GF-D8 (cell line): ENCODE data around the gene ADSS1.
"Not testable (repeated sequence)": the region's sequence is repeated elsewhere in the genome, so short reads cannot be mapped to it uniquely, and the experiment has no call there.

ENCODE experiments used
- DNase-seq: peaks from one replicate; lab custom pipeline; 2025; lab: John Stamatoyannopoulos, UW

ADSS1 gene

DNA sequence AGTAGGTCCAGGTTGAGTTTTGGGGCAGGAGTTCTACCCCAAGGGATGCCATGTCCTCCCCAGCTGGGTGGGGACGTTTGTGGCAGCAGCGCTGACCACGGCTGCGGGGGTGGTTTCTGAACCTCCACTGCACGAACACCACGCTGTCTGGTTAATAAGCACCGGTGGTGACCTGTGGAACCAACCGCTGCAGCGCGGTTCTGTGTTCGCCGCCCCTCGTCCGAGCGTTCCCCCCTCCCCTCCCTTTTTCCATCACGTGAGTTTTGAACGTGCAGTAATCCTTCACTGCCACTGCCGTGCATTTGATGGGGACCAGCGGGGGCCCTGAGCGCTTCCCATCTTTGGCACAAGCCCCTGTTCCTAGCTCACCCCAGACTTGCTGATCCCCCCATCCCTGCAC lies 6.4 kb upstream of the ADSS1 start:
- no peak for DNase-seq

DNA sequence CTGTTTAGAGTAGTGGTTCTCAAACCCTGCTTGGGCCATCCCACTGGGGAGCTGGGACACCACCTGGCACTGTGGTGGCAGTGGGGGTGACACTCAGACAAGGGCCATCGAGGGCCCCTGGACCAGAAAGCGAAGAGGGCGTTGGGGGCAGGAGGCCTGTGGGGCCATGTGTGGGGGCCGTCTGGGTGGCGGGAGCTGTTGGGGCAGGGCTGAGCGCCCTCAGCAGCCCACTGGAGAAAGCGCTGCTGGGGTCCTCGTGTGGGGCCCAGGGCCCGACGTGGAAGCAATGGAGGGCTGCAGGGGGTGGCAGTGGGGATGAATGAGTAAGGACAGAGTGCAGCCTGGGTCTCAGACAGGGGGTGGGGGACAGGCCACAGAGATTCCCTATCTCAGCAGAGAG lies 5.9 kb upstream of the ADSS1 start:
- DNase-seq, result no peak

DNA sequence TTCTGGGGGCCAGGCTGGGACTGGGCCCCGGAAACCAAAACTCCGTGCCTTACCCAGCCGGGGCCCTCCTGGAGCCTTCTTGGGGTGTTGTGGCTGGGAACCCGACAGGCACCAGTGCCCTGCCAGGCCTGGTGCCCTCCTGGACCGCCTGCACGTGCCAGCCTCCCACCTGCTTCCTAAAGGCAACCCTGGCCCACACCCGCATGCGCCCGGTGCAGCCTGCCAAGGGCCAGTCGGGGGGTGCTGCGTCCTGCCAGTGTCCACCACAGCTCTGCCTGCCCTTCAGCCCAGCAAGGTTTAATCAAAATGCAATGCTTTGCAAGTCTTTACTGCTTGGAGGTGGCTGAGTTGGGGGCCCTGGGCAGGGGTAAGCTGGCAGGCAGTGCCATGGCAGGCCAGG lies 5.2 kb upstream of the ADSS1 start:
- DNase-seq, result no peak

DNA sequence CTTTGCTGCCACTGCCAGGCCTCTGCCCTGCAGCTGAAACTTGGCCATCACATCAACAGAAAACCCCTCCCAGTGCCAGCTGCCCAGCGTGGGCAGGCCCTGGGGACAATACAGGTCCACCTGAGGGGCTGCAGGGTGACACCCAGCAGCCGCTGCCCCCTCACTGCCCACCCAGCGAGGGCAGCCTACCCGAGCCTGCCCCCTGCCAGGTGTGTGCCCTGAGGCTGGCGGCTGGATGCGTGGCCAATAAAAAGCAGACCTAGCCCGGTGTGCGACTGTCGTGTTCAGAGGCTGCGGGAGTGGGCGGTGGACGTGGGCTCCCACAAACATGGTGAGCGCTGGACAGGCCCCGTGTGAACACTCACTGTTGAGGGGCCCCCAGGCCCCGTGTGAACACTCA lies 4.7 kb upstream of the ADSS1 start:
- no peak for DNase-seq

DNA sequence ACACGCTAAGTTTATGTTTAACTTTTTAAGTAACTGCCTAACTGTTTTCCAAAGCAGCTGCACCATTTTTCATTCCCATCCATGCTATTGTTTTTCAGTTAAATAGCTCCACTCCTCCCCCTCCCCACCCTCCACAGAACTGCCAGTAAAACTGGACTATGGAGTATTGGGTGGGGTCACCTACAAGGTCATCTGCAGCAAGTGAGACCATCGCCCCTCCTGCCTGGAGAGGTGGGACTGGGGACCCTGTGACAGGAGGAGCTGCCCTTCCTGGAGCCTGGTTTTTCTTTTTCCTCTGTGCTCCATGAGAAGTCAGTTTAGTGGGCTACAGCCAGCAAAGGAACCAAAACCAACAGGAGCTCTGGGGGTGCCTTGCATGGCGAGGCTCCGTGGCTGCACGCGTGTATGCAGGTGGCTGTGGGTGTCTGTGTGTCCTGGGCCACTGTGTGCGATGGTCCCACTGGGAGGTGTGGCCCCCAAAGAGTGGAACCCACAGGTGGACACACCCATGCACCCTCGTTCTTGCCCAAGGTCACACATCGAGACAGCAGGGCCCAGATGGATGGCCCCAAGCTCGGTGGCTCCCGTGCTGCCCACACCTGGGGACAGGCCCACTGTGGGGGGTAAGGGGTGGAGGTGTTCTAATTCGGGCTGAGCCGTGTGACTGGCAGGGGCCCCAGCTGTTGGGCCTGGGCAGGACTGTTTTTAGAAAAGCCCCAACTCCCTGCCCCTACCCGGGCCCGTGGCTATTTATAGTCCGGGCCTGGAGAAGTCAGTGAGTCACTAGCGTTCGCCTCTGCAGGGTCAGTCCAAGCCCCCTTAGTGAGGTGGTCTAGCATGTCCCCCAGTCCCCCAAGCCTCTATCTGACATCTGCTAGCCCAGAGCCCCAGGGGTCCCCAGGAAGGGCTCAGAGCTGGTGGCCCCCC lies 2.3 kb upstream of the ADSS1 start:
- no peak for DNase-seq

DNA sequence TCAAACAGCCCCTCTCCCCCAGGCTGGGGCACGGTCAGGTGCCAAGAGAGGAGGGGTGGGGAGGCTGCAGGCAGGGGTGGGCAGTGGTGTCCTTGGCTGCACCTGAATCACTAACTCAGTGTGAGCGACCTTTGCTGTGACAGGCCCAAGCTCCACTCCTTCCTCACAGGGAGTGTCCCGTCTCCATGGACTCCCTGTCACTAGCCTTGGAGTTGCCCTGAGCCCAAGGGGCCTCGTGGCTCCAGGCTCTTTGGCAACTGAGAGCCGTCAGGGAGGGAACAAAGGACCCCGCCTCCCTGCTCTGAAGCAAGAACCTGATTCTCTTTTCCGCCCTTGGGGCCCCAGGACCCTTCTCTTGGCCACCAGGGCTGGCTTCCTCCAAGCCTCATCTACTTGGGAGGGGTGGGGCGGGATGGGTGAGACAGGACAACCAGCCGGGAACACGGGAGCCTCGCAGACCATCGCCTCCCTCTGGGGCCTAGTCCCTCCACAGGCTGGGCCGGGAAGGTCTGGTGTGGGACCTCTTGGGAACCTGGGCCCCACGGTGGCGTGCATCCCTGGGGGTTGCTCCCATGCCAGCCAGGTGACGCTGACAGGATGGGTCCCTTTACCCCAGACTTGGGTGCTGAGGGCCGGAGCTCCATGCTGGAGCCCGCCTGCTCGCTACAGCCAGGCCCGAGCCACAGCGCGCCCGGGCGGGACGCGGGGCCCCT lies 935 bp upstream of the ADSS1 start:
- DNase-seq, result no peak

- no peak for DNase-seq
Observed at GRCh38 chr14:104724407-104724980, 465 bp downstream of the ADSS1 start.

GRCh38 chr14:104724981-104725771 lies 1.1 kb downstream of the ADSS1 start:
- no peak for DNase-seq

DNA sequence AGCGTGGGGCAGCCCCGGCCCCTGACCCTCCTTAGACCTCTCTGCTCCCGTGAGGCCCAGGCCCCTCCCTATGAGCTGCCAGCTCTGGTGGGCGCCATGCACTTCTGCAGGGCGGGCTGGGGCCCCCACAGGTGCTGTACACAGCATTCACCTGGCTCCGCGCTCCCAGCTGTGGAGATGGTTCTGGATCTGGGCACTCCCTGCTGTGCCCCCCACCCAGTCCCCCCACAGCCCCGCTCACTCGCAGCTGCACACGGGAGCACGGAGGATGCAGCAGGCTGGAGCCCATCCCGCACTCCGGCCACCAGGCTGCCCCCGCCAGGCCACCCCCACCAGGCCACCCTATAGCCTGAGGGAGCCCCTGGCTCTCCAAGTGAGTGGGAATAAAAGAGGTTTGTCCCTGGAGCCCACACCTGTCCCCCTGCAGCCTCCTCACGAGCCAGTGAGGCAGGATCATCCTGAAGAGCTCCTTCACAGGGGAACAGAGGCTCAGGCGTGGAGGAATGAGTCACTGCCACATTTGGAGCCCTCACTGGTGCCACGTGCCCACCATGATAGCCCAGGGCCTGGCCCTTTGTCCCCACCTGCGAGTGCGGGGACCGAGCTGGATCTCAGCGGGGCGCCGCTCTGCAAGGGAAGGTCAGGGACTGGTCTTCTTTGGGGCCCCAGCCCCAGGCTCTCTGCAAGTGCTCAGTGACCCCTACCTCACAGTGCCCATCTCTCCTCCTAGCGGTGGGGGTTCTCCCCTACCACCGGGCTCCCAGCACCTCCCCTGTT lies 1.9 kb downstream of the ADSS1 start:
- DNase-seq, result no peak

DNA sequence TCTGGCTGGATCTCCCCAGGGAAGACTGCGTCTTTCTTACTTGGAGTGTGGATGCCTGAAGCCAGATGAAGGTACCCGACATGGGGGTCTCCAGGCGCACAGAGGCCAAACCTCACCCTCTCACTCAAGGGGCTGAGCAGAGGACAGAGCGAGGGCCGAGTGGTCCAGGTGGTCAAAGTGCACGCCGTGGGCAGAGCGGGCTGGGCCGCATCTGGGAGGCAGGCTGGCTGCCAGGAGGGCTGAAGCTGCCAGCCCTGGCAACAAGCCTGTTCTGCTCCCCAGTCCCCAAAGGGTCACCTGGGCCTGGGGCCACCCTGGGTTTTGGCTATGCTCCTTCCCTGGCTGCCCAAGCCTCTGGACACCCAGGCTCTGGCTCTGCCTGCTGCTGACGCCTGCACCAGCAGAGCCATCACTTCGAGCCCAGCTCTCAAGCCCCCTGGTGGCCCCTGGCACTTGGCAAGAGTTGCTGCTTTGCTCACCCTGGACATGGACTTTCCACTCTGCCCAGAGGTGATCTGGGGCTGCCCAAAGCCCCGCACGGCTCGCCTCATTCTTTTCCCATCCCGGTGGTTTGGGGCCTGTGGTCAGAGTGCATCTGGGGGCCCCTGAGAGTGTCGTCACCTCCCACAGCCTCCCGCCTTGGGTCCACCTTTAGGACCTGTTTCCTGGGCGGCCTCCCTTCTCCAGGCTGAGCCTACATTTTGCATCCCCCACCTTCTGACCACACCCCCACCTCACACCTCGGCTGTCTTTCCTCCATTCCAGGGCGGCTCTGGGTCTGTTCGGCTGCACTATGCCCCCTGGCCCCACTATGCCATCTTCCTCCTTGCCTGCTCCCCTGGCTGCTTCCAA lies 2.8 kb downstream of the ADSS1 start:
- DNase-seq, result no peak

GRCh38 chr14:104728631-104729030 lies 4.6 kb downstream of the ADSS1 start:
- DNase-seq, result no peak

- not testable (repeated sequence) for DNase-seq
Observed at GRCh38 chr14:104729176-104729834, 5.3 kb downstream of the ADSS1 start.

DNA sequence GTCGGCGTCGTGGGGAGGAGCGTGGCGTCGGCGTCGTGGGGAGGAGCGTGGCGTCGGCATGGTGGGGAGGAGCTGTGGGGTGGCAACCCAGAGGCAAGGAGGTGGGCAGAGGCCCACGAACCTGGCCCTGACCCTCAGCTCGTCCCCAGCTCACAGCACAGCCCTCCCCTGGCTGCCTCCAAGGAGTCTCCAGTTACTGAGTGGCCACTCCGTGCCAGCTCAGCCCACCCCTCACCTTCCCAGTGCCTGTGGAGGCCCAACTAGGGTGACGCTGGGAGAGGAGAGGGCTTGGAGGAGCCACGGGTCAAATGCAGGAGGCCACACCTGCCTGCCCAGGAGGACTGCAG lies 5.8 kb downstream of the ADSS1 start:
- DNase-seq, result no peak

DNA sequence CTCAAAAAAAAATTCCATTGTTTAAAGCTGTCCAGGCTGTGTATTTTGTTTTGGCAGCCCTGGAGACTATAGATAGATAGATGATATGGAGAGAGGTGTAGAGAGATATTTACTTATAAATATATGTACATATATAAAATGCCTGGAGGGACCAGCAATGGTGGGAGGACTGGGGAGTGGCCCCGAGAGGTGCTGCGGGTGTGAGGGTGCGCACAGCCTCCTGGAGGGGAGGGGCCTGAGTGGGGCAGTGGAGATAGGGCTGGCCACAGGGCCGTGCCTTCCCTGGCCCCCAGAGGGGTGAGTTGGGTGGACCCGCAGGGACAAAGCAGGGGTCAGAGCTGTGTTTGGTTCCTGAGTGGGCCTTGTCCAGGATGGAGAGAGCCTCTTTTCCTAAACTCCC lies 6.5 kb downstream of the ADSS1 start:
- no peak for DNase-seq

- DNase-seq, result no peak
Observed at GRCh38 chr14:104731320-104732294, 7.6 kb downstream of the ADSS1 start.

DNA sequence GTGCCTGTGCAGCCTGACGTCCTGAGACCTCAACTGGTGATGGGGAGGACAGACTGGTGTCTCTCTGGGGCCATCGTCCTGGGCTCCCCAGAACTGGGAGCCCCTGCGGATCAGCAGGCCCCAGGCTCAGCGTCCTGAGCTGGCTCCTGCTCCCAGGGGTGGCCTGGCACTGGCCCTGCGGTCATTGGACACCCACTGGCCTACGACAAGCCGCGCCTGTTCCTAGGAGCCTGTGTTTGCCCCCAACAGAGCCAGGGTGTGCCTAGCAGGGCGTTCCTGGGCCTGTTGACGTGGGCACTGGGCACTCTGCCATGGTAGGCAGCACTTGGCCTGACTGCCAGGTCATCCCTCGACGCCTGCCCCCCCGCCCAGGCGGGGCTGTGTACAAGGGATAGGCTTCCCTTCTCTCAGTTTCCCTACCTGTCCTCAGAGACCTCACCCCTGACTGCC lies 8.4 kb downstream of the ADSS1 start:
- no peak for DNase-seq

- no peak for DNase-seq
Observed at GRCh38 chr14:104732931-104733681, 9.1 kb downstream of the ADSS1 start.

DNA sequence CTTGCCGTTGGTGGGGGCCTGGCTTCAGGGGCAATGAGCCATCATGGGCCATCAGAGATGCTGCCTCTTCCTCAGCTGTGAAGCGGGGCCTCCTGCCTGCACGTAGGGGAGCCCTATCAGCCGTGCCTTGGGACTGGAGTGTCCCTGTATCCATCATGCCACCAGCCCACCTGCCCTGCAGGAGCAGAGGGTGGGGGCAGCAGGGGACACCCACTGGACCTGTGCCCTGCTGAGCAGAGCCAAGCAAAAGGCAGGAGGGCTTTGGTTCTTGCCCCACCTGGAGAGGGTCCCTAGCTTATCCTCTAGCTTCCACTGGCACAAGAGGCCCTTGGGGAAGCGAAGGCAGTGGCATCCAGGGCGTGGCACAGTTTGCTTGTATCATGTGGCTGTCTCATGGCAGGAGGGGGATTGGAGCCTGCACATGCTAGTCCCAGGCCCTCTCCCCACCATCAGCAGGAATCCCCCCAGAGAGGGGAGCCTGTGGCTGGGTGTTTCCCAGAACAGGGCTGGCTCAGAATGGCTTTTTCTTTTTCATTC lies 10.1 kb downstream of the ADSS1 start:
- no peak for DNase-seq
